ENCODE results near the gene AHNAK2. TPM values are rescaled to one million over a fixed set of nuclear protein-coding genes. Genes with fewer than 3 reads are reported as not detected.
"Not testable (repeated sequence)": the region's sequence is repeated elsewhere in the genome, so short reads cannot be mapped to it uniquely, and the experiment has no call there.

AHNAK2 gene
- total RNA-seq, 4 donors from 2014 or later: 44.9 to 175 (median 71.7) TPM

GRCh38 chr14:104919993-104920315, 58.2 kb downstream of the AHNAK2 start:
- no peak overlapping the region for H3K4me3 ChIP-seq
- no peak overlapping the region for H3K27ac ChIP-seq
- TF ChIP-seq POLR2A (IDR thresholded peaks at IDR 0.05): no peak
- TF ChIP-seq CTCF (IDR thresholded peaks at IDR 0.05): no peak
- intact Hi-C loops (cut with DNase I; ENCODE audit: low total_unique reads): no loop called here
- H3K4me1 ChIP-seq: no peaks in the 10 kb centered on the region
- no peaks in the 10 kb centered on the region for H3K36me3 ChIP-seq
- no peak for DNase-seq
- H3K9me3 ChIP-seq: no peaks in the 10 kb centered on the region
- no peaks in the 10 kb centered on the region for H3K27me3 ChIP-seq

GRCh38 chr14:104919152-104919992, 58.8 kb downstream of the AHNAK2 start:
- H3K27me3 ChIP-seq; H3K4me1 ChIP-seq; H3K27ac ChIP-seq; DNase-seq; intact Hi-C loops (cut with DNase I; ENCODE audit: low total_unique reads); H3K36me3 ChIP-seq; H3K4me3 ChIP-seq; H3K9me3 ChIP-seq: not testable (repeated sequence)

- intact Hi-C loops (cut with DNase I; ENCODE audit: low total_unique reads): no loop called here
- no peaks in the 10 kb centered on the region for H3K36me3 ChIP-seq
- TF ChIP-seq CTCF (IDR thresholded peaks at IDR 0.05) (no peak), POLR2A (IDR thresholded peaks at IDR 0.05) (no peak)
- H3K27ac ChIP-seq: no peak overlapping the region
- H3K9me3 ChIP-seq: no peaks in the 10 kb centered on the region
- no peak overlapping the region for H3K4me3 ChIP-seq
- DNase-seq: no peak
- H3K4me1 ChIP-seq: no peaks in the 10 kb centered on the region
- no peaks in the 10 kb centered on the region for H3K27me3 ChIP-seq
These were observed 60.2 kb downstream of the AHNAK2 start for GRCh38 chr14:104917993-104918392.

- H3K27me3 ChIP-seq: no peaks in the 10 kb centered on the region
- H3K4me1 ChIP-seq: no peaks in the 10 kb centered on the region
- TF ChIP-seq CTCF (IDR thresholded peaks at IDR 0.05) (no peak), POLR2A (IDR thresholded peaks at IDR 0.05) (no peak)
- no peak for DNase-seq
- no peaks in the 10 kb centered on the region for H3K9me3 ChIP-seq
- H3K27ac ChIP-seq: no peak overlapping the region
- H3K4me3 ChIP-seq: no peak overlapping the region
- H3K36me3 ChIP-seq: no peaks in the 10 kb centered on the region
- intact Hi-C loops (cut with DNase I; ENCODE audit: low total_unique reads): no loop called here
These were observed 61.1 kb downstream of the AHNAK2 start for GRCh38 chr14:104917116-104917515.

GRCh38 chr14:104913435-104913834, 64.7 kb downstream of the AHNAK2 start:
- no peak for TF ChIP-seq POLR2A (IDR thresholded peaks at IDR 0.05)
- no peak for TF ChIP-seq CTCF (IDR thresholded peaks at IDR 0.05)
- Histone ChIP-seq H3K4me1 (no peaks in the 10 kb centered on the region), H3K36me3 (no peaks in the 10 kb centered on the region), H3K27me3 (no peaks in the 10 kb centered on the region), H3K27ac (no peak overlapping the region), H3K9me3 (no peaks in the 10 kb centered on the region), H3K4me3 (no peak overlapping the region)
- intact Hi-C loops (cut with DNase I; ENCODE audit: low total_unique reads): no loop called here
- DNase-seq: no peak
